BJ (cell line): ENCODE measurements around the gene TBXAS1. TPM values are rescaled to one million over a fixed set of nuclear protein-coding genes. Genes with fewer than 3 reads are reported as not detected.

ENCODE experiments used
- CTCF ChIA-PET: fragments of 350-600 bp; formaldehyde crosslinking; extraction: SDS; loops from one replicate; lab custom pipeline; 2021; ENCODE audit warnings: antibody characterized with exemption, inconsistent platforms; lab: Yijun Ruan, JAX
- POLR2A ChIA-PET: fragments of 300-600 bp; sonication (Branson Sonifier 250); formaldehyde crosslinking; extraction: SDS; loops from one replicate; lab custom pipeline; 2021; ENCODE audit warnings: antibody characterized with exemption; lab: Charles Lee
- DNase-seq: peaks from one replicate; pipeline ENCODE4 v3.0.0-alpha.2; 2011; ENCODE audit warnings: low read depth
- H3K27me3 ChIP-seq: 2 replicates; pipeline ENCODE4 v1.6.0; 2011; ENCODE audit warnings: low read length; ENCODE audit not compliant: control insufficient read depth, insufficient read depth
- H3K36me3 ChIP-seq: 2 replicates; pipeline ENCODE4 v1.5.1; 2011; ENCODE audit warnings: low read length; ENCODE audit not compliant: control insufficient read depth, insufficient read depth
- H3K4me3 ChIP-seq: 2 replicates; pipeline ENCODE4 v1.5.1; 2011; ENCODE audit warnings: low read depth, mild to moderate bottlenecking, control low read depth, low read length
- CTCF ChIP-seq: IDR thresholded peaks from 2 replicates; pipeline ENCODE4 v1.5.1; 2011; ENCODE audit warnings: low read depth, mild to moderate bottlenecking, control low read depth, inconsistent platforms, low read length, moderate library complexity; ENCODE audit not compliant: insufficient read depth
- polyA plus RNA-seq: library from polyadenylated mRNA; depleted of rRNA; stranded (reverse); fragments of >200 nt; gene quantifications from 2 replicates; pipeline ENCODE4 v1.2.3, GENCODE V29; 2011

TBXAS1 gene
- polyA plus RNA-seq, 1 experiment, result 0.16 TPM

GRCh38 chr7:139875821-139876241 is 46.8 kb downstream of the TBXAS1 start:
- no peak for DNase-seq
- no peaks in the 10 kb centered on the region for H3K36me3 ChIP-seq
- ChIA-PET POLR2A (no interaction called here), CTCF (no interaction called here)
- H3K4me3 ChIP-seq, result no peak overlapping the region
- TF ChIP-seq CTCF, result no peak
- H3K27me3 ChIP-seq, result peaks cover 1% of the 10 kb centered on the region; the same call in 1 of the 2 replicates

- ChIA-PET POLR2A (no interaction called here), CTCF (no interaction called here)
- DNase-seq, result no peak
- H3K4me3 ChIP-seq, result no peak overlapping the region
- no peaks in the 10 kb centered on the region for H3K36me3 ChIP-seq
- peaks cover 1% of the 10 kb centered on the region; the same call in 1 of the 2 replicates for H3K27me3 ChIP-seq
- no peak for TF ChIP-seq CTCF
Observed at GRCh38 chr7:139876622-139877283, 47.7 kb downstream of the TBXAS1 start.

- DNase-seq, result no peak
- Histone ChIP-seq H3K4me3 (no peak overlapping the region), H3K27me3 (peaks cover 5% of the 10 kb centered on the region; the same call in 1 of the 2 replicates), H3K36me3 (no peaks in the 10 kb centered on the region)
- TF ChIP-seq CTCF, result no peak
- ChIA-PET POLR2A (no interaction called here), CTCF (no interaction called here)
Observed at GRCh38 chr7:139883814-139884213, 54.8 kb downstream of the TBXAS1 start.

- Histone ChIP-seq H3K36me3 (no peaks in the 10 kb centered on the region), H3K27me3 (peaks cover 3% of the 10 kb centered on the region; the same call in 1 of the 2 replicates), H3K4me3 (no peak overlapping the region)
- no peak for DNase-seq
- CTCF ChIA-PET, result no interaction called here
- POLR2A ChIA-PET, result no interaction called here
- TF ChIP-seq CTCF, result no peak
Observed at GRCh38 chr7:139884441-139884840, 55.4 kb downstream of the TBXAS1 start.

- POLR2A ChIA-PET, result no interaction called here
Observed at GRCh38 chr7:139885511-139885910, 56.4 kb downstream of the TBXAS1 start.

More at GRCh38 chr7:139885511-139885910, 56.4 kb downstream of the TBXAS1 start:
- no peak for DNase-seq
- CTCF ChIA-PET, result no interaction called here
- no peak for TF ChIP-seq CTCF
- H3K36me3 ChIP-seq, result no peaks in the 10 kb centered on the region
- peaks cover 3% of the 10 kb centered on the region; the same call in 1 of the 2 replicates for H3K27me3 ChIP-seq
- H3K4me3 ChIP-seq, result no peak overlapping the region
